NCI-H1694 (cell line): ENCODE measurements around the gene ZNF260.
"Not testable (repeated sequence)": the region's sequence is repeated elsewhere in the genome, so short reads cannot be mapped to it uniquely, and the experiment has no call there.

Source experiments
- DNase-seq: peaks from one replicate; lab custom pipeline; 2025; lab: John Stamatoyannopoulos, UW

Gene ZNF260

GRCh38 chr19:36528194-36528920, at the start of gene ZNF260:
Gene ZNF260, minus strand, starts transcription at chr19:36528271. Its CDS starts 13,033 bp downstream, at chr19:36515238.
- peak; percentile 95 for DNase-seq

- DNase-seq: no peak
These were observed 49.4 kb upstream of the ZNF260 start for GRCh38 chr19:36577271-36577996.

- no peak for DNase-seq
These were observed 46.7 kb upstream of the ZNF260 start for GRCh38 chr19:36574741-36575140.

- no peak for DNase-seq
These were observed 46.0 kb upstream of the ZNF260 start for GRCh38 chr19:36573895-36574720.

- DNase-seq: peak; percentile 42
These were observed 45.2 kb upstream of the ZNF260 start, which contains the start of gene ZNF529 for GRCh38 chr19:36573020-36573894. Gene ZNF529, minus strand, starts transcription at chr19:36573292. Its CDS starts 946 bp downstream, at chr19:36572346.

- DNase-seq: no peak
These were observed 44.5 kb upstream of the ZNF260 start for GRCh38 chr19:36572593-36573019.

- no peak for DNase-seq
These were observed 36.3 kb upstream of the ZNF260 start for GRCh38 chr19:36564391-36564790.

- DNase-seq: no peak
These were observed 19.1 kb upstream of the ZNF260 start for GRCh38 chr19:36547001-36547732.

GRCh38 chr19:36528921-36529518, 949 bp upstream of the ZNF260 start:
- DNase-seq: no peak

- DNase-seq: no peak
These were observed 238 bp downstream of the ZNF260 start for GRCh38 chr19:36527873-36528193.

GRCh38 chr19:36527341-36527740, 730 bp downstream of the ZNF260 start:
- DNase-seq: no peak

GRCh38 chr19:36526581-36526980, 1.5 kb downstream of the ZNF260 start:
- no peak for DNase-seq

- no peak for DNase-seq
These were observed 3.5 kb downstream of the ZNF260 start for GRCh38 chr19:36524617-36525016.

- no peak for DNase-seq
These were observed 14.0 kb downstream of the ZNF260 start for GRCh38 chr19:36514012-36514612.

- no peak for DNase-seq
These were observed 19.7 kb downstream of the ZNF260 start for GRCh38 chr19:36508325-36508724.

GRCh38 chr19:36501973-36502372, 26.1 kb downstream of the ZNF260 start:
- no peak for DNase-seq

GRCh38 chr19:36497001-36497400, 31.1 kb downstream of the ZNF260 start:
- DNase-seq: no peak

GRCh38 chr19:36492689-36493453, 35.2 kb downstream of the ZNF260 start:
- not testable (repeated sequence) for DNase-seq

GRCh38 chr19:36490846-36491245, 37.2 kb downstream of the ZNF260 start:
- DNase-seq: not testable (repeated sequence)
